Measurements from ENCODE around the gene DNAAF8. TPM values are rescaled to one million over a fixed set of nuclear protein-coding genes. Genes with fewer than 3 reads are reported as not detected.
"Not testable (repeated sequence)": the region's sequence is repeated elsewhere in the genome, so short reads cannot be mapped to it uniquely, and the experiment has no call there.

The DNAAF8 gene
- total RNA-seq, 1 donor, result 1.1 TPM

DNA sequence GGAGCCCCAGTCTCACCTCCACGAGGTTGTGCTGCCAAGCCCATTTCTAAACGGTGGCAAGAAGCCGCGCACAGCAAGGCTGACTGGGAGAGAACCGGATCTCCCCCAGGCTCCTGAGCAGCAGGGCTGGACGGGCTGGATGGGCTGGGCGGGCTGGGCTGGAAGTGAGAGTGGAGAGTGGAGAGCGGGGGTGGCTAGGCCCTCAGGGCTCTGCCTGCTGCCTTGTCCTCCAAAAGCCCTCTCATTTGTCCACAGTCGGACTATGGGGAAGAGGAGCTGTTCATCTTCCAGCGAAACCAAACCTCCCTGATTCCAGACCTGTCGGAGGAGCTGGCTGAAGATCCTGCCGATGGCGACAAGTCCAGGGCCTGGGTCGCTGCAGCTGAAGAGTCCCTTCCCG is 3.2 kb downstream of the DNAAF8 start:
- H3K4me1 ChIP-seq (ENCODE audit: insufficient read depth, low read length), result peaks cover 6% of the 10 kb centered on the region
- no peaks in the 10 kb centered on the region for H3K27me3 ChIP-seq (ENCODE audit: insufficient read depth, low read length)
- no peaks in the 10 kb centered on the region for H3K36me3 ChIP-seq (ENCODE audit: insufficient read depth, low read length)
- H4K20me1 ChIP-seq (ENCODE audit: insufficient read depth, low read length), result no peaks in the 10 kb centered on the region
- peak; percentile 49 for DNase-seq (ENCODE audit: insufficient read length, low spot score, missing footprints)
- H3K27ac ChIP-seq (ENCODE audit: low read depth, low read length), result no peak overlapping the region
- peaks cover 14% of the 10 kb centered on the region for H3K79me2 ChIP-seq (ENCODE audit: insufficient read depth, low read length)
- H2AFZ ChIP-seq (ENCODE audit: low read length), result no peak overlapping the region
- H3K9me3 ChIP-seq (ENCODE audit: low read depth, low read length), result no peaks in the 10 kb centered on the region
- no peak overlapping the region for H3K4me2 ChIP-seq (ENCODE audit: insufficient read depth, low read length)
- no peak overlapping the region for H3K4me3 ChIP-seq (ENCODE audit: insufficient read depth, low read length)
- TF ChIP-seq CTCF (IDR thresholded peaks at IDR 0.05; ENCODE audit: extremely low read depth, low read depth, low read length), result no peak

- H4K20me1 ChIP-seq (ENCODE audit: insufficient read depth, low read length); H3K27ac ChIP-seq (ENCODE audit: low read depth, low read length); H3K27me3 ChIP-seq (ENCODE audit: insufficient read depth, low read length); H3K4me1 ChIP-seq (ENCODE audit: insufficient read depth, low read length); H3K9me3 ChIP-seq (ENCODE audit: low read depth, low read length); H3K4me3 ChIP-seq (ENCODE audit: insufficient read depth, low read length); H2AFZ ChIP-seq (ENCODE audit: low read length); H3K36me3 ChIP-seq (ENCODE audit: insufficient read depth, low read length); H3K4me2 ChIP-seq (ENCODE audit: insufficient read depth, low read length); H3K79me2 ChIP-seq (ENCODE audit: insufficient read depth, low read length): not testable (repeated sequence)
- DNase-seq (ENCODE audit: insufficient read length, low spot score, missing footprints), result peak; percentile 51
These were observed 4.0 kb downstream of the DNAAF8 start for GRCh38 chr16:4738370-4738769.

DNA sequence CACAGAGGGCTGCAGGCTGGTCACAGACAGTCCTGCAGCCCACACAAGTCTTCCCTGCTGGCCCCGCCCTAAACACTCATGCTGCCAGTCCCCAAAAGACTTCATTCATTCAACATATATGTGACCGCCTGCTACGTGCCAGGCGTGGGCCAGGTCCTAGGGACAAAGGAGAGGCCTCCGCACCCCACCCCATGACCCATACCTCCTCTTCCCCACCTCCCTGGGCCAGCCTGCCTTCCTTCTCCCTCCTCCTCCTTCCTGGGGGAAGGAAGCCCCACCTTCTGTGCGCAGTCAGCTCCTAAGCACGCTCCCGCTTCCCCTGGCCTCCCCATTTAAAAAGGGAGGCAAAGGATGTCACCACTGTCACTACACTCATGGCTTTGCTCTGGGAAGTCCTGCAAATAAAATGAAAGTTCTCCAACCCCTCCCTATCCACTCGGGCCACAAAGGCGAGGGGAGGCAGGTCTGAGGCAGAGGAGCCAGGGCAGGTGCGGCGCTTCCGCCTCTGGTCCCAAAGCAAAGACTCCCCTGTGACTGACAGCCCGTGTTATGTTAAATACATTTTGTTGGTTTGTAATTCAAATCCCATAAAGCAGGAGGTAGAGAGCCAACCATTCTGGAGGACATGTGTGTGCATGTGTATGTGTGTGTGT is 9.0 kb downstream of the DNAAF8 start:
- Histone ChIP-seq H2AFZ (ENCODE audit: low read length) (no peak overlapping the region), H3K4me1 (ENCODE audit: insufficient read depth, low read length) (no peaks in the 10 kb centered on the region), H3K9me3 (ENCODE audit: low read depth, low read length) (no peaks in the 10 kb centered on the region), H3K4me2 (ENCODE audit: insufficient read depth, low read length) (peak overlapping the region; percentile 32), H4K20me1 (ENCODE audit: insufficient read depth, low read length) (no peaks in the 10 kb centered on the region), H3K36me3 (ENCODE audit: insufficient read depth, low read length) (no peaks in the 10 kb centered on the region), H3K27me3 (ENCODE audit: insufficient read depth, low read length) (no peaks in the 10 kb centered on the region), H3K79me2 (ENCODE audit: insufficient read depth, low read length) (no peaks in the 10 kb centered on the region), H3K4me3 (ENCODE audit: insufficient read depth, low read length) (no peak overlapping the region), H3K27ac (ENCODE audit: low read depth, low read length) (no peak overlapping the region)
- DNase-seq (ENCODE audit: insufficient read length, low spot score, missing footprints), result peak; percentile 79
- no peak for TF ChIP-seq CTCF (IDR thresholded peaks at IDR 0.05; ENCODE audit: extremely low read depth, low read depth, low read length)

GRCh38 chr16:4744555-4745273 is 10.4 kb downstream of the DNAAF8 start:
- DNase-seq (ENCODE audit: insufficient read length, low spot score, missing footprints), result peak; percentile 47
- no peaks in the 10 kb centered on the region for H3K79me2 ChIP-seq (ENCODE audit: insufficient read depth, low read length)
- H2AFZ ChIP-seq (ENCODE audit: low read length), result no peak overlapping the region
- H3K4me2 ChIP-seq (ENCODE audit: insufficient read depth, low read length), result no peak overlapping the region
- no peak overlapping the region for H3K27ac ChIP-seq (ENCODE audit: low read depth, low read length)
- no peak for TF ChIP-seq CTCF (IDR thresholded peaks at IDR 0.05; ENCODE audit: extremely low read depth, low read depth, low read length)
- no peaks in the 10 kb centered on the region for H3K4me1 ChIP-seq (ENCODE audit: insufficient read depth, low read length)
- H4K20me1 ChIP-seq (ENCODE audit: insufficient read depth, low read length), result no peaks in the 10 kb centered on the region
- H3K36me3 ChIP-seq (ENCODE audit: insufficient read depth, low read length), result no peaks in the 10 kb centered on the region
- no peaks in the 10 kb centered on the region for H3K9me3 ChIP-seq (ENCODE audit: low read depth, low read length)
- no peak overlapping the region for H3K4me3 ChIP-seq (ENCODE audit: insufficient read depth, low read length)
- H3K27me3 ChIP-seq (ENCODE audit: insufficient read depth, low read length), result no peaks in the 10 kb centered on the region
